Mucosa of rectum (tissue), 2 donors: ENCODE measurements around the gene SLC25A21.
"Not testable (repeated sequence)": the region's sequence is repeated elsewhere in the genome, so short reads cannot be mapped to it uniquely, and the experiment has no call there.

Experiments used
- H3K27ac ChIP-seq, 2 donors: one replicate each; pipeline ENCODE4 v1.7.0; 2013; ENCODE audit warnings: inconsistent platforms in 2 of 2, low read depth in 2 of 2, low read length in 2 of 2
- H3K27me3 ChIP-seq, 2 donors: one replicate each; pipeline ENCODE4 v1.7.0; 2013; ENCODE audit warnings: low read length in 2 of 2; ENCODE audit not compliant: control insufficient read depth in 2 of 2, insufficient read depth in 2 of 2
- H3K36me3 ChIP-seq, 2 donors: one replicate each; pipeline ENCODE4 v1.7.0; 2013; ENCODE audit warnings: low read length in 2 of 2; ENCODE audit not compliant: control insufficient read depth in 2 of 2, insufficient read depth in 2 of 2
- H3K4me1 ChIP-seq, 2 donors: one replicate each; pipeline ENCODE4 v1.7.0; 2013; ENCODE audit warnings: low read length in 2 of 2, mild to moderate bottlenecking in 1 of 2; ENCODE audit not compliant: control insufficient read depth in 2 of 2, insufficient read depth in 2 of 2
- H3K4me3 ChIP-seq, 2 donors: one replicate each; pipeline ENCODE4 v1.7.0; 2013; ENCODE audit warnings: low read length in 2 of 2
- H3K9ac ChIP-seq, 2 donors: one replicate each; pipeline ENCODE4 v1.7.0; 2013; ENCODE audit warnings: low read length in 2 of 2, low read depth in 1 of 2, mild to moderate bottlenecking in 1 of 2
- H3K9me3 ChIP-seq, 2 donors: one replicate each; pipeline ENCODE4 v1.7.0; 2013; ENCODE audit warnings: low read length in 2 of 2; ENCODE audit not compliant: control insufficient read depth in 2 of 2
- donor health status: healthy.
- donor health status: Normal muscosa, but diverticular disease.

The SLC25A21 gene

GRCh38 chr14:36900846-36901245 is 271.6 kb downstream of the SLC25A21 start:
- H3K9ac ChIP-seq = no peak overlapping the region
- H3K27me3 ChIP-seq = no peaks in the 10 kb centered on the region
- H3K27ac ChIP-seq = no peak overlapping the region
- H3K4me3 ChIP-seq = no peak overlapping the region
- no peaks in the 10 kb centered on the region for H3K9me3 ChIP-seq
- no peaks in the 10 kb centered on the region for H3K36me3 ChIP-seq
- H3K4me1 ChIP-seq = no peaks in the 10 kb centered on the region

- H3K9me3 ChIP-seq, H3K27me3 ChIP-seq, H3K36me3 ChIP-seq, H3K4me3 ChIP-seq, H3K9ac ChIP-seq, H3K4me1 ChIP-seq, H3K27ac ChIP-seq: not testable (repeated sequence)
These were observed 276.1 kb downstream of the SLC25A21 start for GRCh38 chr14:36896300-36896699.

- H3K9me3 ChIP-seq = no peaks in the 10 kb centered on the region
- no peaks in the 10 kb centered on the region for H3K27me3 ChIP-seq
- no peak overlapping the region for H3K27ac ChIP-seq
- H3K36me3 ChIP-seq = no peaks in the 10 kb centered on the region
- H3K4me3 ChIP-seq = no peak overlapping the region
- H3K9ac ChIP-seq = no peak overlapping the region
- no peaks in the 10 kb centered on the region for H3K4me1 ChIP-seq
These were observed 288.4 kb downstream of the SLC25A21 start for GRCh38 chr14:36884049-36884448.

- no peaks in the 10 kb centered on the region for H3K36me3 ChIP-seq
- no peak overlapping the region for H3K9ac ChIP-seq
- H3K27me3 ChIP-seq = no peaks in the 10 kb centered on the region
- H3K27ac ChIP-seq = no peak overlapping the region
- H3K4me1 ChIP-seq = no peaks in the 10 kb centered on the region
- no peaks in the 10 kb centered on the region for H3K9me3 ChIP-seq
- H3K4me3 ChIP-seq = no peak overlapping the region
These were observed 292.1 kb downstream of the SLC25A21 start for GRCh38 chr14:36880276-36880675.

- Histone ChIP-seq H3K4me1 (no peaks in the 10 kb centered on the region), H3K9ac (no peak overlapping the region), H3K4me3 (no peak overlapping the region), H3K36me3 (no peaks in the 10 kb centered on the region), H3K27me3 (no peaks in the 10 kb centered on the region), H3K9me3 (no peaks in the 10 kb centered on the region), H3K27ac (no peak overlapping the region)
These were observed 292.8 kb downstream of the SLC25A21 start for GRCh38 chr14:36879558-36879957.

GRCh38 chr14:36874396-36875138 is 297.8 kb downstream of the SLC25A21 start:
- H3K27ac ChIP-seq = no peak overlapping the region
- H3K27me3 ChIP-seq = no peaks in the 10 kb centered on the region
- H3K9me3 ChIP-seq = no peaks in the 10 kb centered on the region
- H3K9ac ChIP-seq = no peak overlapping the region
- no peaks in the 10 kb centered on the region for H3K36me3 ChIP-seq
- no peak overlapping the region for H3K4me3 ChIP-seq
- H3K4me1 ChIP-seq = no peaks in the 10 kb centered on the region

GRCh38 chr14:36870776-36871175 is 301.6 kb downstream of the SLC25A21 start:
- no peak overlapping the region for H3K9ac ChIP-seq
- H3K9me3 ChIP-seq = no peaks in the 10 kb centered on the region
- no peaks in the 10 kb centered on the region for H3K4me1 ChIP-seq

GRCh38 chr14:36869125-36869524 is 303.3 kb downstream of the SLC25A21 start:
- Histone ChIP-seq H3K4me1 (no peaks in the 10 kb centered on the region), H3K36me3 (no peaks in the 10 kb centered on the region), H3K4me3 (no peak overlapping the region), H3K9me3 (no peaks in the 10 kb centered on the region), H3K27me3 (no peaks in the 10 kb centered on the region), H3K9ac (no peak overlapping the region), H3K27ac (no peak overlapping the region)

More at GRCh38 chr14:36870776-36871175, 301.6 kb downstream of the SLC25A21 start:
- H3K36me3 ChIP-seq = no peaks in the 10 kb centered on the region
- no peak overlapping the region for H3K27ac ChIP-seq
- no peaks in the 10 kb centered on the region for H3K27me3 ChIP-seq
- no peak overlapping the region for H3K4me3 ChIP-seq

GRCh38 chr14:36866867-36867266 is 305.5 kb downstream of the SLC25A21 start:
- H3K4me1 ChIP-seq = no peaks in the 10 kb centered on the region
- no peak overlapping the region for H3K27ac ChIP-seq
- no peaks in the 10 kb centered on the region for H3K9me3 ChIP-seq
- H3K9ac ChIP-seq = no peak overlapping the region
- no peak overlapping the region for H3K4me3 ChIP-seq
- no peaks in the 10 kb centered on the region for H3K36me3 ChIP-seq
- H3K27me3 ChIP-seq = no peaks in the 10 kb centered on the region

- no peaks in the 10 kb centered on the region for H3K4me1 ChIP-seq
- H3K4me3 ChIP-seq = no peak overlapping the region
- no peaks in the 10 kb centered on the region for H3K9me3 ChIP-seq
- H3K9ac ChIP-seq = no peak overlapping the region
- no peaks in the 10 kb centered on the region for H3K27me3 ChIP-seq
- H3K27ac ChIP-seq = no peak overlapping the region
- no peaks in the 10 kb centered on the region for H3K36me3 ChIP-seq
These were observed 309.1 kb downstream of the SLC25A21 start for GRCh38 chr14:36863271-36863670.
